Mesendoderm (in vitro differentiated cells): ENCODE results near the gene NR3C2.

ENCODE experiments used
- DNase-seq: peaks from one replicate; pipeline ENCODE4 v3.0.0; 2013
- H2AK5ac ChIP-seq: 2 replicates; pipeline ENCODE4 v1.6.1; 2013; ENCODE audit warnings: low read length, inconsistent platforms
- H2BK120ac ChIP-seq: 2 replicates; pipeline ENCODE4 v1.6.1; 2013; ENCODE audit warnings: low read depth, mild to moderate bottlenecking, low read length, moderate library complexity, mixed read lengths
- H2BK15ac ChIP-seq: replicated peaks from 2 replicates; pipeline ENCODE4 v1.6.1; 2013; ENCODE audit warnings: low read depth, mild to moderate bottlenecking, moderate library complexity
- H2BK5ac ChIP-seq: 2 replicates; pipeline ENCODE4 v1.6.1; 2013; ENCODE audit warnings: low read length, inconsistent platforms
- H3K18ac ChIP-seq: 2 replicates; pipeline ENCODE4 v1.6.1; 2013; ENCODE audit warnings: mild to moderate bottlenecking, low read length, mixed read lengths
- H3K23ac ChIP-seq: one replicate; pipeline ENCODE4 v1.6.1; 2013; ENCODE audit warnings: low read length
- H3K27ac ChIP-seq: 2 replicates; pipeline ENCODE4 v1.5.1; 2013; ENCODE audit warnings: low read depth, mild to moderate bottlenecking, inconsistent platforms, low read length, moderate library complexity
- H3K27me3 ChIP-seq: 2 replicates; pipeline ENCODE4 v1.6.1; 2013; ENCODE audit warnings: low read length, control low read depth, mild to moderate bottlenecking, inconsistent platforms; ENCODE audit not compliant: insufficient read depth, poor library complexity
- H3K36me3 ChIP-seq: 2 replicates; pipeline ENCODE4 v1.6.1; 2013; ENCODE audit warnings: low read length, inconsistent platforms; ENCODE audit not compliant: control insufficient read depth, insufficient read depth
- H3K4ac ChIP-seq: one replicate; pipeline ENCODE4 v1.6.1; 2013; ENCODE audit warnings: low read depth, mild to moderate bottlenecking, low read length, moderate library complexity
- H3K4me1 ChIP-seq: 2 replicates; pipeline ENCODE4 v1.6.1; 2013; ENCODE audit warnings: low read depth, low read length, inconsistent platforms; ENCODE audit not compliant: control insufficient read depth
- H3K4me2 ChIP-seq: 2 replicates; pipeline ENCODE4 v1.6.1; 2013; ENCODE audit warnings: low read length
- H3K4me3 ChIP-seq: 2 replicates; pipeline ENCODE4 v1.5.1; 2013; ENCODE audit warnings: mild to moderate bottlenecking, low read length
- H3K56ac ChIP-seq: one replicate; pipeline ENCODE4 v1.6.1; 2013; ENCODE audit warnings: low read length
- H3K79me1 ChIP-seq: 2 replicates; pipeline ENCODE4 v1.6.1; 2013; ENCODE audit warnings: low read length, inconsistent platforms
- H3K79me2 ChIP-seq: 2 replicates; pipeline ENCODE4 v1.6.1; 2013; ENCODE audit warnings: mild to moderate bottlenecking, low read length; ENCODE audit not compliant: control insufficient read depth, insufficient read depth
- H3K9ac ChIP-seq: 2 replicates; pipeline ENCODE4 v1.6.1; 2013; ENCODE audit warnings: low read length, inconsistent platforms
- H4K5ac ChIP-seq: one replicate; pipeline ENCODE4 v1.6.1; 2013; ENCODE audit warnings: low read length
- H4K8ac ChIP-seq: one replicate; pipeline ENCODE4 v1.6.1; 2013; ENCODE audit warnings: low read depth, mild to moderate bottlenecking, control low read depth, low read length, moderate library complexity
- WGBS: extraction: QIAGEN DNeasy Blood & Tissue Kit; methylation state at CpG from one replicate; pipeline ENCODE4 v1.1.7; 2013; ENCODE audit warnings: low lambda C conversion rate, missing lambda C conversion rate; ENCODE audit not compliant: insufficient coverage; ENCODE audit errors: extremely low coverage; 5-methylcytosine and 5-hydroxymethylcytosine counted together

NR3C2 gene

DNA sequence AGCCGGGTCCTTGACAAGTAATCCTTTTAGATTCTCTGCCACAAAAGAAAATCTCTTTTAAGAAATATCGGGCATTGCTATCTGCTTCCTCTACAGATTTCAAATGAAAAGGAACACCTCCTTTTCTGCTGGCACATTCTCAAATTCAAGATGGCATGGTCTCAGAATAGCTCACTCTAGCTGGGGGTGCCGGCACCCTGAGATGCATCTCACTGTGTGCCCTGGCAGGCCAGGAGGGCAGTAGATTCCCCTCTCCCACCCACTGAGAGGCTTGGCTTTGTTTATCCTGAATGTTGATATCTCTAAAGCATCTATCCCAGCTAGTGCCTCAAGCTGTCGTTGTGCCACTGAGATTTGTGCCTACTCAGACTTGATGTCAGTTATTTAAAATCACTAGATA is 390.8 kb downstream of the NR3C2 start:
- Histone ChIP-seq H2AK5ac (no peak overlapping the region), H3K23ac (no peak overlapping the region), H3K4ac (no peak overlapping the region), H3K79me1 (no peaks in the 10 kb centered on the region), H3K56ac (no peak overlapping the region), H3K18ac (no peak overlapping the region), H4K8ac (no peak overlapping the region), H2BK120ac (no peak overlapping the region), H3K27me3 (no peaks in the 10 kb centered on the region), H3K4me2 (no peak overlapping the region), H3K4me1 (peaks cover 17% of the 10 kb centered on the region), H2BK15ac (no peak overlapping the region), H3K27ac (no peak overlapping the region), H2BK5ac (no peak overlapping the region), H3K79me2 (no peaks in the 10 kb centered on the region), H3K9ac (no peak overlapping the region), H3K4me3 (no peak overlapping the region), H4K5ac (no peak overlapping the region), H3K36me3 (no peaks in the 10 kb centered on the region)
- no peak for DNase-seq
- no CpG with 5 or more reads among the region's 4 CpGs for WGBS

- H2BK5ac ChIP-seq: no peak overlapping the region
- no peak overlapping the region for H3K9ac ChIP-seq
- H2AK5ac ChIP-seq: no peak overlapping the region
- no peak overlapping the region for H3K4me3 ChIP-seq
- H2BK15ac ChIP-seq: no peak overlapping the region
- no peaks in the 10 kb centered on the region for H3K79me1 ChIP-seq
- H4K5ac ChIP-seq: no peak overlapping the region
- no peak overlapping the region for H3K27ac ChIP-seq
- H3K56ac ChIP-seq: no peak overlapping the region
- H3K4me1 ChIP-seq: peaks cover 13% of the 10 kb centered on the region
- H3K27me3 ChIP-seq: no peaks in the 10 kb centered on the region
- no peak overlapping the region for H3K4ac ChIP-seq
- H3K79me2 ChIP-seq: no peaks in the 10 kb centered on the region
- no peaks in the 10 kb centered on the region for H3K36me3 ChIP-seq
- no peak overlapping the region for H3K4me2 ChIP-seq
- DNase-seq: no peak
- no peak overlapping the region for H4K8ac ChIP-seq
- no CpG with 5 or more reads among the region's 4 CpGs for WGBS
- no peak overlapping the region for H3K18ac ChIP-seq
- no peak overlapping the region for H2BK120ac ChIP-seq
- H3K23ac ChIP-seq: no peak overlapping the region
These were observed 393.6 kb downstream of the NR3C2 start for GRCh38 chr4:148048598-148048997.

- no peak overlapping the region for H4K8ac ChIP-seq
- H2BK15ac ChIP-seq: no peak overlapping the region
- no peaks in the 10 kb centered on the region for H3K79me1 ChIP-seq
- no peak for DNase-seq
- no peak overlapping the region for H3K4me2 ChIP-seq
- peaks cover 5% of the 10 kb centered on the region for H3K4me1 ChIP-seq
- H3K23ac ChIP-seq: no peak overlapping the region
- H3K4me3 ChIP-seq: no peak overlapping the region
- no peaks in the 10 kb centered on the region for H3K36me3 ChIP-seq
- H2AK5ac ChIP-seq: no peak overlapping the region
- no peak overlapping the region for H2BK120ac ChIP-seq
- no peak overlapping the region for H4K5ac ChIP-seq
- no peak overlapping the region for H3K56ac ChIP-seq
- no CpG with 5 or more reads among the region's 4 CpGs for WGBS
- no peak overlapping the region for H2BK5ac ChIP-seq
- no peak overlapping the region for H3K9ac ChIP-seq
- no peak overlapping the region for H3K4ac ChIP-seq
- no peak overlapping the region for H3K27ac ChIP-seq
- no peak overlapping the region for H3K18ac ChIP-seq
- H3K27me3 ChIP-seq: no peaks in the 10 kb centered on the region
- H3K79me2 ChIP-seq: no peaks in the 10 kb centered on the region
These were observed 397.3 kb downstream of the NR3C2 start for GRCh38 chr4:148044912-148045352.

- no CpG with 5 or more reads among the region's 9 CpGs for WGBS
- Histone ChIP-seq H3K27me3 (no peaks in the 10 kb centered on the region), H2BK120ac (no peak overlapping the region), H3K4me2 (no peak overlapping the region), H3K27ac (no peak overlapping the region), H3K4me3 (no peak overlapping the region), H4K8ac (no peak overlapping the region), H2BK5ac (no peak overlapping the region), H3K4me1 (peaks cover 4% of the 10 kb centered on the region), H3K36me3 (no peaks in the 10 kb centered on the region), H3K9ac (no peak overlapping the region), H3K18ac (no peak overlapping the region), H3K56ac (no peak overlapping the region), H3K23ac (no peak overlapping the region), H3K79me2 (no peaks in the 10 kb centered on the region), H2BK15ac (no peak overlapping the region), H3K4ac (no peak overlapping the region), H4K5ac (no peak overlapping the region), H2AK5ac (no peak overlapping the region), H3K79me1 (no peaks in the 10 kb centered on the region)
- DNase-seq: no peak
These were observed 397.9 kb downstream of the NR3C2 start for GRCh38 chr4:148044089-148044911.

- no peak overlapping the region for H2BK15ac ChIP-seq
- H3K4me2 ChIP-seq: no peak overlapping the region
- no peak overlapping the region for H2BK120ac ChIP-seq
- no peak overlapping the region for H3K27ac ChIP-seq
- no peak overlapping the region for H3K4me3 ChIP-seq
- H3K18ac ChIP-seq: no peak overlapping the region
- no peak overlapping the region for H4K5ac ChIP-seq
- no peaks in the 10 kb centered on the region for H3K36me3 ChIP-seq
- no peak overlapping the region for H2BK5ac ChIP-seq
- DNase-seq: no peak
- no peak overlapping the region for H3K9ac ChIP-seq
- no peaks in the 10 kb centered on the region for H3K79me2 ChIP-seq
- H4K8ac ChIP-seq: no peak overlapping the region
- H3K4ac ChIP-seq: no peak overlapping the region
- no peaks in the 10 kb centered on the region for H3K4me1 ChIP-seq
- H3K56ac ChIP-seq: no peak overlapping the region
- H3K23ac ChIP-seq: no peak overlapping the region
- WGBS: no CpG with 5 or more reads among the region's 7 CpGs
- H2AK5ac ChIP-seq: no peak overlapping the region
- no peaks in the 10 kb centered on the region for H3K27me3 ChIP-seq
- no peaks in the 10 kb centered on the region for H3K79me1 ChIP-seq
These were observed 400.4 kb downstream of the NR3C2 start for GRCh38 chr4:148041606-148042329.
